HG02938 (cell line): Measurements from ENCODE around the gene P2RX3.
"Not testable (repeated sequence)": the region's sequence is repeated elsewhere in the genome, so short reads cannot be mapped to it uniquely, and the experiment has no call there.

Experiments
- ATAC-seq: cut with Tn5 transposase; IDR thresholded peaks from one replicate; pipeline ENCODE4 v1.9.1; 2021; ENCODE audit warnings: mild to moderate bottlenecking, moderate library complexity; ENCODE audit not compliant: unreplicated experiment

Gene P2RX3

GRCh38 chr11:57338142-57338541 lies at the start of gene P2RX3:
Gene P2RX3 (plus strand): TSS chr11:57338352. CDS start chr11:57338551, 199 bp downstream.
- no peak for ATAC-seq

DNA sequence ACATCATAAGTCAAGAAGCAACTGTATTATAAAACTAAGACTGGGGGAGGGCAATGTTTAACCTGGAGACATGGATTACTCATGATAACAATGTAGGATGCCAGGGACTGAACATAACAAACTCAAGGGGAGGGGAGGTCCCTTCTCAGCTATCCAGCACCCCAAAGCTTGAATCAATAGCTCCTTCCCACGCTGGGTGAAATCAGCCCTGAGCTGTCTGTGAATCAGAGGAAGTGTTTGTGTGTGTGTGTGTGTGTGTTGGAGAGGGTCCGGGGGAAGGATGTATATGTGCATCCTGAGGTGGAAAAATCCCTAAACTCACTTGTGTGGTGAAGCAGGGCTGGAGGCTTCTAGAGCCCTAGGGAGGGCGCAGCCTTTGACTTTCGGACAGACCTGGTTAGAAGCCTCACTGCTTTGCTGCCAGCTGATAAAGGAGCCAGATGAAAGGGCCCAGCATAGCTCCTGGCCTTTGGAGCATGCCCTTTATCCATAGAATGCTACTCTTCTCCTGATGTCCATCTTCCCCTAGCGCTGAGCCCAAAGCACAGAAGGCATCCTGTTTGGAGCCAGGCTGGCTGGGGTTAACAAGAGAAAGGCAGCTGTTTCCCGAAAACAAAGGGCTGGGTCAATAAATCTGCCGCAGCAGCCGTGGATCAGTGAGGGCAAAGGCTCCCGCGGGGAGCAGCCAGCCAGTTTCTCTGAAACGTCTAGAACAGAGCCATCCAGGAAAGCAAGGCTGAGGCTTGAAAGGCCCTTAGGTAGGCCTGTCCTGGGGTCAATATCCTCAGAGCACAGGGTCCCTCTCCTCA lies 49.2 kb upstream of the P2RX3 start:
- no peak for ATAC-seq

DNA sequence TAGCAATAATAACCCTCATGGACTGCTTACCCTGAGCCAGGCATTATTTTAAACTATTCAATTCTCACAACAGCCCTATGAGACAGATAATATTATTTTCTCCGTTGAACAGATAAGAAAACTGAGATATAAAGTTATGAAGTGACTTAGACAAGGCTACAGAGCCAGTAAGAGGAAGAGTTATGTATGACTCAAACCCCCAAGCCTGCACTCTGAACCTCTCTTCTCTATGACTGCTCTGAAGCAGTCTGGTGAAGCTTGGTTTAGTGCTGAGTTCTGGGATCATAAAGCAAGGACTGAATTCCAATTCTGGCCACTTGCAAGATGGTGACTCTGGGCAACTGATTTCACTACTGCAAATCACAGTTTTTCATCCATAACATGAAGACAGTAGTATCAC lies 47.9 kb upstream of the P2RX3 start:
- no peak for ATAC-seq

DNA sequence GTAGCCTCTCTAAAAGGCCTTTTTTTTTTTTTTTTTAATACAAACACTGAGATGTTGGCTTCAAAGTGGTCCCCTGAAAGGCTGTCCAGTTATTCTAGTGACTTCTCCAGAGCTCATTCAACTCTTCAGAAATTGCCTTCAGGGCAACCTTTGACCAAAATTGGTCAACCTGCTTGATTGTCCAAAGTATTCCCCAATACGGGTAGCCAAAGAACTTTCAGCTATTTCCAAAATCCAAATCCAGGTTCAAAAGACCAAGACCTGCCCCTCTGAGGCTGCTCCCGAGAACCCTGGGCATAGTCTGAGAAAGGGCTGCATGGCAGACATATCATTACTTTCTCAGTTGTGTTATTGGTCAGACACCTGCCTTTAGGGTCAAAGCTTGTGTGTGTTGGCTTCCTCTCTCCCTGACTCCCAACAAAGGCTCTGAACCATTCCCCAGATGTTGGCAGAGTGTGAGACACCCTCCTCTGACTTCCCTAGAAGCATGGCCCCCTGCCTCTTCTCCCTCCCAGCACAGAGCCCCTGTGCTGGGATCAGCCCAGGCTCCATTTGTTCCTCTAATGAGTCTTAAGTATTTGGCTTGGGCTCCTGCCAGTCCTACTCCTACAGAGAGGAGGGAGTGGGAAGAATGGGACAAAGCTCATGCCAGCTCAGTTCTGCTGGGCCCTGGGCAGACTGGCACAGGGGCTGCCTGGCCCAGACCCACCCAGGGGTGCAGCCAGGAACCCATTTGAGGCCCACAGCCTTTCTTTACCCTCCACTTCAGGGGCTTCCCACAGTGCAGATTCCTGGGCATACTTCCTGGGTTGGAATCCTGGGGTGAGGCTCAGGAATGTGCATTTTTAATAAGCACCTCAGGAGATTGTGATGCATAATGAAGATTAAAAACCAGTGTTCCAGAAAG lies 43.7 kb upstream of the P2RX3 start:
- no peak for ATAC-seq

DNA sequence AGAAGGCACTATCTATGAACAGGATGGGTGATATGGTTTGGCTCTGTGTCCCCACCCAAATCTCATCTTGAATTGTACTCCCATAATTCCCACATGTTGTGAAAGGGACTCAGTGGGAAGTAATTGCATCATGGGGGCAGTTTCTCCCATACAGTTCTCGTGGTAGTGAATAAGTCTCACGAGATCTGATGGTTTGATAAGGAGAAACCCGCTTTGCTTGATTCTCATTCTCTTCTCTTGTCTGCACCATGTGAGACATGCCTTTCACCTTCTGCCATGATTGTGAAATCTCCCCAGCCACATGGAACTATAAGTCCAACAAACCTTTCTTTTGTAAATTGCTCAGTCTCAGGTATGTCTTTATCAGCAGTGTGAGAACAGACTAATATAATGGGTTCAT lies 41.9 kb upstream of the P2RX3 start:
- ATAC-seq, result not testable (repeated sequence)

GRCh38 chr11:57297221-57297620 lies 40.9 kb upstream of the P2RX3 start:
- no peak for ATAC-seq

DNA sequence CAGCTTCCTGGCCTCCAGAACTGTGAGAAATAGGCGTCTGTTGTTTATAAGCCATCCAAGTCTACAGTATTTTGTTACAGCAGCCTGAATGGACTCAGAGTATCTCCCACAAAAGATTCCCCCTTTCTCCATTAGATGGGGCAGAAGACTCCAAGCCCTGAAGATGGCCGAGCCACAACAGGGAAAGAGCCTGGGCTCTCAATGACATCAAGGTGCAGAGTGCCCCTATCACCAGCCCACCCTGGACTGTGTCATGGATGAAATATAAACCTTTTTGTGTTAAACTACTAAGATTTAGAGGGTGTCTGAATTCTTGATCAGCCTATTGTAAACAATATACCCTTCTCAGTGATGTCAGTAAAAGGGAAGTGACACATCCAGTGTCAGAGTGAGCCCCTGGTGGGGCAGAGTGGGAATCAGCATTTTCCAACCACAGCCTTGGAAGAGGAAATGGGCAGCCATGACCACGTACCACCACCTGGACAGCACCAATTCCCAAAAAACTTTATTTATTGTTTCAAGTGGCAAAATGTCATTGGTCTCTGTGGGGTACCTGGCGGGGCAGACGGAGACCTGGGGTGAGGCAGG lies 38.9 kb upstream of the P2RX3 start:
- ATAC-seq, result no peak

DNA sequence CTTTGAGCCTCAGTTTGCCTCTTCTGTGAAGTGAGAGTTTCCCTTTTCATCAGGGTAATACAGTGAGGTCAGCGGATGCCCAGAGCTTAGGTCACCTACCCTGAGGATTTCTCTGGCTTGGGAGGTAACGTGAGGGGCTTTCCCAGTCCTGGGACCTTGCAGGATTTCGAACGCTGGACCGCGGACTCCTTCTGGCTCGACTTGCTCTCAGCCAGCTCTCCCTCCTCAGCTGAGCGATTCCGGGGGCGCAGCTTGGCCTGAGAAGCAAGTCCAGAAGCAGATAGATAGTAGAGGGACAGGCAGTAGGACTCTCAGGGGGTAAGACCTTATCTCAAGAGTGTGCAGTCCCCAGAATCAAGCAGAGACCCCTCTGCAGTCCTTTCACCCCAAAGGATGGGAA lies 37.4 kb upstream of the P2RX3 start:
- ATAC-seq, result no peak

DNA sequence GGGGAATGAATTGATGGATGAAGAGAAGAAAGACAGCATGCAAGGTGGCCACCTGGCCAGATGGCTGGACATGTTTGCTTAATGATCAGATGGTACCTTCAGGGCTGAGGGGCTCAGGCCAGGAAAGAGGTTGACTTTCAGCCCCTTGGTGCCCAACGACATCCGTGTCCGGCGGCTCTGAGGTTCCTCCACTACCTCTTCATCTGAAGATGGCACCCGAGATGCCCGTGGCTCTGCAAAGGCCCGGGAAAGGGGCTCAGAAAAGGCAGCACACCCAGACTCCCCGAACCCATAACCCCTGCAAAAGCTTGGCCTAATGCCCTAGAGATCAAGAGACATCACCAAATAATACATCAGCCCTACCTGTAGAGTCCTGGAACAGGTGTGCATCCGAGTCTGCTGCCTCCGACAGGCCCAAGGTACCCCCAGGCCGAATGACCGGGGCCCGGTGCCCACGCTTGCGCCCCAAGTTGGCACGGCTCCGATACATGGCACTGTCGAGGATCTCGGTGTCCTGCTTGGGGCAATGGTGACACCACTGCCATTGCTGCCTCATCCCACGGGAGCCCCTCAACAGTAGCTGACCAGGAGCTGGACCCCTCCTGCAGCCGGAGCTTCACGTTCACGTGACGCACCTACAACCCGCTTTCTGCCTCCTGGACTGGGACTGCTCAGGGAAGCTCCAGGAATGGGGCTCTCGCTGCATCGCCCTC lies 36.3 kb upstream of the P2RX3 start:
- ATAC-seq, result no peak

DNA sequence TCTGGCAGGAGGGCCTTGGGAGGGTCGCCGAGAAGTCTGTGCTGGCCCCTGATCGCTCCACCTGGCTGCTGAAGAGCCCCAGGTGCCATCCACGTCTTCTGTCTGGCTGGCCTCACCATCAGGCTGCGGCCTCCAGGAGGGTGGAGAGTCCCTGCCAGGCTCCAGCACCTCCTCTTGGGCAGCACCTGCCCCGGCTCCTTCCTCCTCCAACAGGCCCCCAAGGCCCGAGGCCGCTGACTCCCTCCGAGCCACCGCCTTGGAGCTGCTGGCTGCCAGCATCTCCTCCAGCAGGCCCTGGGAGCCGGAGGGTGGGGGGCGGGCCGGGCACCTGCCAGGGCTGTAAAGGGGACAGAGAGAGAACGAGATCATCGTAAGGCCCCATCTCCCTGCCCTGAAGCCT lies 35.7 kb upstream of the P2RX3 start:
- ATAC-seq, result no peak

DNA sequence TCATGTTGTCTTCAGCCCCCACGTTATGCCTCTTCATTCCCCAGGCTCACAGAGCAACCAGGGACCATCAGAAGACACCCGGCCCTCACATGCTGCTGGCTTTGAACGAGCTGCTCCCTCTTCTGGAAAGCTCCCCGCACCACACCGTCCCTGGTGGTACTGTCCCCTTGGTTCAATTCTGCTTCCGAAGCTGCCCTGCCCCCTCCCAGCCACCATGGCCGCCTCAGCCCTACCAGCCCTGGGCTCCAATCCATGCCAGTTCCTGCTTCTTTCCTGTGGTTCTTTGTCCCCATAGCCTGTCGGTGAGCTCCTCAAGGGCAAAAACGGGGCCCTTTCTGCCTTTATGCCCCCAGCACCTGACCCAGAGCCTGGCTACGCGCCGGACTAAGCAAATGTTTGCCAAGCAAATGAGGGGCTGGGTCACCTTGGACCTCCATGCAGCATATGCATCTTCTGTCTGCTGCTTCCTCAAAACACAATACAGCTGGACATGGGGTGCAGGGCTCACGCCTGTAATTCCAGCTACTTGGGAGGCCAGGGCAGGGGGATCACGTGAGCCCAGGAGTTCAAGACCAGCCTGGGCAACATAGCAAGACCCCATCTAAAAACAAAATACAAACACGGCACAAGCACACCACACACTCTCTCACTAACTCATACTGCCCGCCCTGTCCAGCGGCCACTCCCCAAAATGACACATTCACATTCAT lies 34.7 kb upstream of the P2RX3 start:
- ATAC-seq, result no peak

DNA sequence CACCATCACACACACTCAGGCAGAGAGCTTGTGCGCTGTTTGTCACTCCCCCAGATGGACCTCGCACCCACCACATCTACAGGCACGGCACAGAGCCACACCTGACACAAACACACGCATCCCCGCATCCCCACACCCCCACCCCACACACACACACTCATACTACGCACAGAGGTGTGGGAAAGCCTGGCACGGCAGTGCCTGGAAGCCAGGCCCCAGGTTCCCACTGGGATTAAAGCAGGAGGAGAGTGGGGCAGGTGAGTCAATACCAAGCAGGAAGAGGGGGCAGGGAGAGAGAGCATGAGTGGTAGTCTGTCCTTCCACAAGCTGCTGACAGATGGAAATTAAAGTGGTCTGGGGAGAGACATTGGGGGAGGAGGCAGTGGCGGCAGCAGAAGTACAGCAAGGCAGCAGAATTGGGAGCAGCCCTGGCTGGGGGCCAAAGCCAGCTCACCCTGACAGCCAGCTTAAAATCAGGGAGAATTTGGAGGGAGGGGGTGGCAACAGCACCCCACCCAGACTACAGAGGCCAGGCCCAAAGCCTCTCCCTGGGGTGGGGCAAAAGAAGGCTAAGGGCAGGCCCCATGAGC lies 34.1 kb upstream of the P2RX3 start:
- no peak for ATAC-seq

GRCh38 chr11:57305523-57305922 lies 32.6 kb upstream of the P2RX3 start:
- ATAC-seq, result no peak

DNA sequence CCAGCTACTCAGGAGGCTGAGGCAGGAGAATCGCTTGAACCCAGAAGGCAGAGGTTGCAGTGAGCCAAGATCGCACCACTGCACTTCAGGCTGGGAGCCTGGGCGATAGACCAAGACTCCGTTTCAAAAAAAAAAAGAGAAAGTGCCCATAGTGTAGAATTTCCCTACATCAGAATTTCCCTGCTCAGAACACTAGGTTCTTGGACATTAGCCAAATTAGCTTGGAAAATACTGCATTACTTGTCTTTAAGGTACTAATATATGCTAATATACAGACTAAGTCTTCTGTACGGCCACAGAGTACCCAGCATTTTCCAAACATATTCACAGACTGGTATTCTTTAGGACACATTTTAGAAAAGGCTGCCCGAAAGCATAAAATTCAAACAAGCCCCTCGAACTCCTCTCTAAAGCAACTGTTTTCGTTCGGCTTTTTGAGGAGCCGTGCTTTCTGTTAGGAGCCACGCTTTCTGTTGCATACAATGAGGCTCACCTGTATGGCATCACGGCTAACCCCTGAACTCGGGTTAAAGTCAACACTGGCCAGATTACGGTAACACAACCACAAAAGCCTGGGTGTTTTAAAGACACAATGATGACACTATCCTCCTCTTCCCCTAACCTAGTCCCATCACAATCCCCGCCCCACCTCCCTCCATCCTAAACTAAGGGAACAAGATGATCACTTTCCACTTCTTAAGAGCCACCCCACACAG lies 31.8 kb upstream of the P2RX3 start:
- no peak for ATAC-seq

DNA sequence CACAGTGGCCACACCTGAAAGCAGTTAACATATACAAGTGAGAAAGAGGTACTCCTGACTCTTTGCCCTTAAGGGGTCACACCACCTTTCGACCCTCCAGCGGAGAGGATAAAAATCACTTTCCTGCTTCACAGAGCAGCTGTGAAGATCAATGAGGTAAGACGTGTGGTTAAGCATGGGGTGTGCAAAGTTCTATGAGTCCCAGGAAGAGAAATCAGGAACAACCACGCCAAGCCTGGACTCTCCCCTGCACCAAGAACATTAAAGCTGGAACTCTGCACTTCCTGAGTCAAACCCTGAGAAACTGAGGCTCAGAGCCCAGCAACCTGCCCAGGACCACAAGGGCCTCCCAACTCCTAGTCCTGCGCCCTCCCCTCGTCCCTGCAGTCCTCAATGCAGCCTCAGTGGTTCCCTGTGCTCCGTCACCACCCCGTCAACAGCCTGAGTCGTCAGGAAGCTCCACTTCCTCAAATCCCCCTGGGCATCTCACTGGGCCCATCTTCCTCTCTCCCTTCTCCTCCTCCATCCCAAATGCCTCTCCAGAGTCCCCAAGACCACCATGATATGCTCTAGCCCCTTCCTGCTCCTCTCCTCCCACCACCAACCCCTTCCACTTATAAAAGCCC lies 31.1 kb upstream of the P2RX3 start:
- no peak for ATAC-seq

DNA sequence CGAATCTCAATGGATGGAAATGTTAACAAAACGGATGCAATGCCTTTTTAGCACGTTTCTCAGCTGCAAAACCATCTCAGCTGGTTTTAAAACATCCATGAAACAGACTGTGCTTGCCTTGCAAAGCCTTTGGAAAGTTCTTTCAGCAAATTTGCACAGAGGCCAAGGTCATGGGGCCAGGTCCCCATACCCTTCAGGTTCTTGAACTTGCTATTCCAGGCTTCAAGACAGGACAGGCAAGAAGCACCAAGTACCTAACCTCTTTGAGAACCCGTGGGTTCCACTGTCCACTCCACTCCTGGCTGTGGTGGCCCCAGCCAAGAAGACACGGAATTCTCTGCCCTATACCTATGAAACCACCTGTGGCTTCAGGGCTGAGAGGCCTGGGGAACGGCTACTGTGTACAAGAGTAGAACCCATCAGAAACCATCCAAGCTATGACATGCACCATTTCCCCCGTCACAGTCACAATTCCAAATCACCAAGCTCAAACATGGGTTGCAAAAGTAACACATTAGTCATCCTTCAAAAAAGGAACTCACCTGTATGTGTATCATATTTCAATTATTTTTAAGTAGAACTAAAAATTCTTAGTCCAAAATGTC lies 30.4 kb upstream of the P2RX3 start:
- no peak for ATAC-seq

DNA sequence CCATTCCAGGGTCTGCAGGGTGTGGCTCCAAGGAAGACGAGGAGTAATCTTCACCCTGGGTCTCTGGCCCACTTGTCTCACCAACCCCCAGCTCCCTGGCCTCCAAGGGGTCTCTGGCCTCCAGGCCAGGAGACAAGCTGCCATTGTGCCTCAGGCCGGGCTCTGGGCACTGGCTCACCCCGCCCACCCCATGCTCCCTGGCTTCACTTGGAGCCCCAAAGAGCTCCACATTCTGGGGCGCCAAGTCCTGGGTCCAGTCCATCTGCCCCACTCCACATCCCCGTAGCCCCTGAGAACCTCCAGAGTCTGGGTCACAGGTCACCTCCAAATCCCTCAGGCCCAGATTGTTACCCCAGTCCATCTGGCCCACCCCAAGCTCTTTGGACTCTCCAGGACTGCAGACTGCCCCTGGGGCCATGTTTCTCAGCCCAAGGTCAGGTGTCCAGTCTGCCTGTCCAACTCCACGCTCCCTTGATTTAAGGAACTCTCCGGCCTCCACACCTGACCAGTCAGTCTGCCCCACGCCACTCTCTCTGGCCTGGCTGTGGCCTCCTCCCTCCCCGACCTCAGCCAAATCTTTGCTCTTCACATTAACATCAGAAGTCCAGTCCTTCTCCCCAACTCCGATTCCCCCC lies 29.6 kb upstream of the P2RX3 start:
- no peak for ATAC-seq
